Measurements from ENCODE around the gene ACTR1A. TPM values are rescaled to one million over a fixed set of nuclear protein-coding genes. Genes with fewer than 3 reads are reported as not detected.

Gene ACTR1A
- polyA plus RNA-seq, 1 donor (not counting 4 experiments of a cell fraction or from before 2014, with no cell fraction given) = 162 TPM

GRCh38 chr10:102514487-102515311, 12.2 kb upstream of the ACTR1A start:
- Histone ChIP-seq H2AFZ (ENCODE audit: control insufficient read depth, low read length) (no peak overlapping the region), H3K36me3 (ENCODE audit: control insufficient read depth in 2 of 2, extremely low read depth in 1 of 2, insufficient read depth in 2 of 2, low read length in 2 of 2) (peaks cover 5 to 8% of the 10 kb centered on the region in 2 experiments), H3K79me2 (ENCODE audit: control insufficient read depth, insufficient read depth, low read length) (no peaks in the 10 kb centered on the region), H3K9me1 (ENCODE audit: control insufficient read depth, extremely low read depth, insufficient read depth, low read length) (no peaks in the 10 kb centered on the region), H3K4me2 (ENCODE audit: control insufficient read depth, extremely low read depth, insufficient read depth, low read depth, low read length) (no peak overlapping the region), H3K4me3 (ENCODE audit: control insufficient read depth in 2 of 3, extremely low read depth in 1 of 3, insufficient read depth in 2 of 3, low read depth in 1 of 3, low read length in 3 of 3) (no peak overlapping the region), H3K9ac (ENCODE audit: control insufficient read depth, extremely low read depth, insufficient read depth, low read length) (no peak overlapping the region), H3K4me1 (ENCODE audit: control insufficient read depth, extremely low read depth, insufficient read depth, low read length) (no peaks in the 10 kb centered on the region), H4K20me1 (ENCODE audit: control insufficient read depth, extremely low read depth, insufficient read depth, low read length) (no peaks in the 10 kb centered on the region), H3K9me3 (ENCODE audit: control insufficient read depth, low read depth, low read length) (no peaks in the 10 kb centered on the region), H3K27ac (ENCODE audit: control insufficient read depth, insufficient read depth, low read length) (no peak overlapping the region), H3K27me3 (ENCODE audit: control insufficient read depth, extremely low read depth, insufficient read depth, low read length) (no peaks in the 10 kb centered on the region)
- TF ChIP-seq CTCF (optimal IDR thresholded peaks at IDR 0.05 in 1 of 3, IDR thresholded peaks at IDR 0.05 in 1 of 3, conservative IDR thresholded peaks at IDR 0.05 in 1 of 3; ENCODE audit: extremely low read depth in 1 of 3, insufficient read depth in 2 of 3, low read length in 3 of 3) (no peak), EZH2 (IDR thresholded peaks at IDR 0.05; ENCODE audit: low read length) (no peak)
- no peak for FAIRE-seq
- no peak for DNase-seq (ENCODE audit: low read depth, low spot score)
- dilution Hi-C loops (cut with MboI; ENCODE audit: extremely low pct_ligation_motif_present, low sequenced_read_pairs) = no loop called here

- no peak overlapping the region for H3K4me2 ChIP-seq (ENCODE audit: control insufficient read depth, extremely low read depth, insufficient read depth, low read depth, low read length)
- H3K36me3 ChIP-seq (ENCODE audit: control insufficient read depth in 2 of 2, extremely low read depth in 1 of 2, insufficient read depth in 2 of 2, low read length in 2 of 2) = peaks cover 5 to 9% of the 10 kb centered on the region in 2 experiments
- peaks cover 9% of the 10 kb centered on the region for H3K79me2 ChIP-seq (ENCODE audit: control insufficient read depth, insufficient read depth, low read length)
- dilution Hi-C loops (cut with MboI; ENCODE audit: extremely low pct_ligation_motif_present, low sequenced_read_pairs) = no loop called here
- FAIRE-seq (no peak), DNase-seq (ENCODE audit: low read depth, low spot score) (no peak)
- H3K9me3 ChIP-seq (ENCODE audit: control insufficient read depth, low read depth, low read length) = no peaks in the 10 kb centered on the region
- peaks cover 4% of the 10 kb centered on the region for H3K9me1 ChIP-seq (ENCODE audit: control insufficient read depth, extremely low read depth, insufficient read depth, low read length)
- no peak overlapping the region for H3K9ac ChIP-seq (ENCODE audit: control insufficient read depth, extremely low read depth, insufficient read depth, low read length)
- H2AFZ ChIP-seq (ENCODE audit: control insufficient read depth, low read length) = no peak overlapping the region
- no peak overlapping the region for H3K4me3 ChIP-seq (ENCODE audit: control insufficient read depth in 2 of 3, extremely low read depth in 1 of 3, insufficient read depth in 2 of 3, low read depth in 1 of 3, low read length in 3 of 3)
- no peak overlapping the region for H3K27ac ChIP-seq (ENCODE audit: control insufficient read depth, insufficient read depth, low read length)
- H4K20me1 ChIP-seq (ENCODE audit: control insufficient read depth, extremely low read depth, insufficient read depth, low read length) = no peaks in the 10 kb centered on the region
- TF ChIP-seq CTCF (optimal IDR thresholded peaks at IDR 0.05 in 1 of 3, IDR thresholded peaks at IDR 0.05 in 1 of 3, conservative IDR thresholded peaks at IDR 0.05 in 1 of 3; ENCODE audit: extremely low read depth in 1 of 3, insufficient read depth in 2 of 3, low read length in 3 of 3) = no peak
- TF ChIP-seq EZH2 (IDR thresholded peaks at IDR 0.05; ENCODE audit: low read length) = no peak
- peaks cover 6% of the 10 kb centered on the region for H3K4me1 ChIP-seq (ENCODE audit: control insufficient read depth, extremely low read depth, insufficient read depth, low read length)
- H3K27me3 ChIP-seq (ENCODE audit: control insufficient read depth, extremely low read depth, insufficient read depth, low read length) = no peaks in the 10 kb centered on the region
These were observed 9.2 kb upstream of the ACTR1A start for GRCh38 chr10:102511583-102512274.

Data from keratinocyte (primary cell).